Transverse colon (tissue), 4 donors: ENCODE measurements around the gene PJA1. TPM values are rescaled to one million over a fixed set of nuclear protein-coding genes. Genes with fewer than 3 reads are reported as not detected.
A peak's percentile ranks its signal among the peaks of the same experiment; 100 is the strongest.

ENCODE experiments used
- DNase-seq: peaks from one replicate; pipeline ENCODE4 v3.0.0-alpha.2; 2019
- H3K27ac ChIP-seq, 4 donors: fragments of 200-600 bp; sonication (generic); 2 replicates each; pipeline ENCODE4 v1.5.1; 2016 to 2018; ENCODE audit warnings: inconsistent platforms in 4 of 4
- H3K27me3 ChIP-seq: fragments of 200-600 bp; sonication (generic); 2 replicates; pipeline ENCODE4 v1.5.1; 2017; ENCODE audit warnings: inconsistent platforms
- H3K36me3 ChIP-seq, 4 donors: fragments of 200-600 bp; sonication (generic); 2 replicates each; pipeline ENCODE4 v1.5.1; 2017 to 2019; ENCODE audit warnings: inconsistent platforms in 4 of 4
- H3K4me1 ChIP-seq, 4 donors: fragments of 200-600 bp; sonication (generic); 2 replicates each; pipeline ENCODE4 v1.5.1; 2017 to 2020; ENCODE audit warnings: inconsistent platforms in 4 of 4
- H3K4me3 ChIP-seq, 4 donors: fragments of 200-600 bp; sonication (generic); 1 replicate in 1 of 4; 2 replicates in 3 of 4; pipeline versions ENCODE4 v1.5.1 to v1.6.1; 2017 to 2019; ENCODE audit warnings: inconsistent platforms in 4 of 4
- H3K9me3 ChIP-seq, 2 donors: fragments of 200-600 bp; sonication (generic); 2 replicates each; pipeline ENCODE4 v1.5.1; 2017 to 2019; ENCODE audit warnings: inconsistent platforms in 2 of 2
- EP300 ChIP-seq: sonication (generic); formaldehyde crosslinking; IDR thresholded peaks from one replicate; pipeline ENCODE4 v1.6.1; 2017; ENCODE audit warnings: antibody characterized with exemption, low read depth
- POLR2A ChIP-seq: fragments of 450-650 bp; IDR thresholded peaks from one replicate; pipeline ENCODE4 v1.6.1; 2016; ENCODE audit warnings: antibody characterized with exemption, mild to moderate bottlenecking, moderate library complexity
- POLR2AphosphoS5 ChIP-seq, 3 donors: sonication (generic); formaldehyde crosslinking; IDR thresholded peaks; one replicate each; pipeline ENCODE4 v1.6.1; 2016; ENCODE audit warnings: antibody characterized with exemption in 3 of 3
- WGBS, 2 donors: methylation state at CpG; one replicate each; pipeline ENCODE4 v1.1.5; 2018; ENCODE audit warnings: low coverage in 1 of 2; 5-methylcytosine and 5-hydroxymethylcytosine counted together
- in situ Hi-C, 4 donors: fragments of 200-750 bp; cut with MboI; loops; one replicate each; pipeline versions ENCODE4 v1.15.0 to v1.15.1; 2017; ENCODE audit warnings: low sequenced_read_pairs in 3 of 4, low pct_ligation_motif_present in 1 of 4, low pct_unique_long_range_greater_than_20kb in 1 of 4
- intact Hi-C: fragments of 100-400 bp; cut with DNase I; formaldehyde crosslinking; loops from one replicate; pipeline ENCODE4 v1.15.1; 2023; ENCODE audit warnings: low total_unique reads
- total RNA-seq, 4 donors: library from RNA; depleted of rRNA; stranded (reverse); fragments of >200 nt; gene quantifications; one replicate each; pipeline ENCODE4 v1.1.0, GENCODE V29; 2016
- TF ChIP-seq, protein P1 (sequence below), 5 experiments: fragments of 200-600 bp in 3 of 5; fragments of 450-650 bp in 2 of 5; sonication (generic) in 3 of 5; IDR thresholded peaks; 1 replicate in 2 of 5; 2 replicates in 3 of 5; pipeline ENCODE4 v1.5.1; 2016 to 2017; ENCODE audit warnings: antibody characterized with exemption in 5 of 5, inconsistent platforms in 3 of 5, mild to moderate bottlenecking in 2 of 5, moderate library complexity in 1 of 5

The PJA1 gene
- total RNA-seq, 4 donors from 2014 or later, result 2.2 to 31.4 (median 6.9) TPM

DNA sequence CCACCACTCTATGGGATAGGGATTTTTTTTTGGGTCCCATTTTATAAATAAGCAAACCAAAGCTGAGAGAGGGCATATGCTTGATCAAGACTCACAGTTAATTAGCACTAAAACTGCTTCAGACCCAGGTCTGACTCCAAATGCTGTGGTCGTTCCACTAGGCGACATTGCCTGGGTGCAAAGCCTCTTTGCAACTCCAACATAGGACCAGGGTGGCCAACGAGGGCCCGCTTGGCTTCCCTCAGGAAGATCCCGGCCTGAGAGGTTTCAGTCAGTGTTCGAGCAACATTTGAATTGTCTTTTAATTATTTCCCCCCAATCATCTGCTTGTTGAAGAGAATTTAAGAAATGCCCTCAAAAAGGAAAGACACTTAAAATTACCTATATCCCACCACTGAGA is 11.2 kb downstream of the PJA1 start:
- no peaks in the 10 kb centered on the region for H3K9me3 ChIP-seq
- WGBS, 2 donors, result 88% methylated on average over 6 of the region's 6 CpGs; no CpG with 5 or more reads in 1 of the 2 donors
- no peaks in the 10 kb centered on the region for H3K36me3 ChIP-seq
- intact Hi-C loops, result no loop called here
- H3K4me3 ChIP-seq, result no peak overlapping the region
- no peak for DNase-seq
- no peaks in the 10 kb centered on the region for H3K4me1 ChIP-seq
- no peaks in the 10 kb centered on the region for H3K27me3 ChIP-seq
- H3K27ac ChIP-seq, result no peak overlapping the region
- in situ Hi-C loops, result no loop called here
- TF ChIP-seq EP300 (no peak), POLR2A (no peak), POLR2AphosphoS5 (IDR thresholded peaks at IDR 0.05) (no peak)
- TF ChIP-seq, protein P1, sequence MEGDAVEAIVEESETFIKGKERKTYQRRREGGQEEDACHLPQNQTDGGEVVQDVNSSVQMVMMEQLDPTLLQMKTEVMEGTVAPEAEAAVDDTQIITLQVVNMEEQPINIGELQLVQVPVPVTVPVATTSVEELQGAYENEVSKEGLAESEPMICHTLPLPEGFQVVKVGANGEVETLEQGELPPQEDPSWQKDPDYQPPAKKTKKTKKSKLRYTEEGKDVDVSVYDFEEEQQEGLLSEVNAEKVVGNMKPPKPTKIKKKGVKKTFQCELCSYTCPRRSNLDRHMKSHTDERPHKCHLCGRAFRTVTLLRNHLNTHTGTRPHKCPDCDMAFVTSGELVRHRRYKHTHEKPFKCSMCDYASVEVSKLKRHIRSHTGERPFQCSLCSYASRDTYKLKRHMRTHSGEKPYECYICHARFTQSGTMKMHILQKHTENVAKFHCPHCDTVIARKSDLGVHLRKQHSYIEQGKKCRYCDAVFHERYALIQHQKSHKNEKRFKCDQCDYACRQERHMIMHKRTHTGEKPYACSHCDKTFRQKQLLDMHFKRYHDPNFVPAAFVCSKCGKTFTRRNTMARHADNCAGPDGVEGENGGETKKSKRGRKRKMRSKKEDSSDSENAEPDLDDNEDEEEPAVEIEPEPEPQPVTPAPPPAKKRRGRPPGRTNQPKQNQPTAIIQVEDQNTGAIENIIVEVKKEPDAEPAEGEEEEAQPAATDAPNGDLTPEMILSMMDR (IDR thresholded peaks at IDR 0.05), result no peak

DNA sequence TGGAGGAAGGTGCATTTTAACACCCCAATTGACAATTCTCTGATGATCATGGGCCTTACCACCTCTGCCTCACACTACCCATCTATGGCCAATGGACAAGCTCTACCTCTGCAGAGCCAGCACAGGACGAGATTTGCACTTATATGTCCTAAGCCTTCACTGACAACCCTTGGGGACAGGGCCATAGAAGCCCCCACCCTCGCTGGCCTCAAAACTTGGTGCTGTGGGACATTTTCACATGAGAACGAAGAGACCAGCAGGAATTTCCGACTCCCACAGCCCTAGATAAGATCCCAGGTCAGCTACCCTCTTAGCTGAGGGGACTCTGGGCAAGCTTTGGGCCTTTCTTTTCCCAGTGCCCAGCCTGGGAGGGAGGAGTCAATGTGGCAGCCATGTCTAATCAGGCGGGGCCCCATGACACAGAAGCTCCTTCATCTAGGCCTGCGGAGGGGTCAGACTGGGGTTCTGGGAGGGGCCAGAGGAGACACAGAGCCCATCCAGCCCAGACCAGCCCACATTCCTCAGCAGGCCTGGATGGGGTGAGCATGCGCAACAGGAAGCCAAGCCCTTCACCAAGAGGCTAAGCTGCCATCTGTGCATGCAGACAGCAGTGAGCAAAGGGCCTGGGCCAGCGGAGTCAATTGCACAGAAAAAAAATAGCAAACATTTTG is 12.1 kb downstream of the PJA1 start:
- intact Hi-C loops, result no loop called here
- H3K27ac ChIP-seq, result no peak overlapping the region
- no peak for DNase-seq

DNA sequence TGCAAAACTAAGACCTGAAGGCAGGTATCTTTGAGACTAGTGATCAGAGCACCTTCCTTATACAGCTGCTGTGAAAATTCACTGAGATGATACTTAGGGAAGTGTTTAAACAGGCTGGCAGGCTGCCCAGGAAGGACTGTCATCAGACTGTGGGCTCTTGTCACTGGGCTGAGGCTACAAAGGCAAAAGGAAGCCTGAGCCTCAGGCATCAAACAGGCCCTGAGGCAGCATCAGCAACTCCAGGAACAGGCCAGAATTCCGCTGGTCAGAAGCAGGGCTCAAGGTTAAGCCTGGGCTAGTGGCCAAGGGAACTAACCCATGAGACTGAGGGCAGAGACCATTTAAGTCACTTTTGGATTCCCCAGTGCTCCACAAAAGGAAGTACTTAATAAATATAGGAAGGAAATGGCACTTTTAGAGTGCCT is 12.8 kb downstream of the PJA1 start:
- no peak overlapping the region for H3K4me3 ChIP-seq
- no peaks in the 10 kb centered on the region for H3K9me3 ChIP-seq
- intact Hi-C loops, result no loop called here
- no peaks in the 10 kb centered on the region for H3K4me1 ChIP-seq
- H3K36me3 ChIP-seq, result no peaks in the 10 kb centered on the region
- no peak for TF ChIP-seq EP300
- TF ChIP-seq, protein P1 (IDR thresholded peaks at IDR 0.05), result no peak
- no peak for TF ChIP-seq POLR2A
- TF ChIP-seq POLR2AphosphoS5 (IDR thresholded peaks at IDR 0.05), result no peak
- H3K27me3 ChIP-seq, result no peaks in the 10 kb centered on the region
- H3K27ac ChIP-seq, result no peak overlapping the region
- WGBS, 2 donors, result 32% methylated on average over 1 of the region's 1 CpG; no CpG with 5 or more reads in 1 of the 2 donors
- peak; percentile 43 for DNase-seq
- in situ Hi-C loops, result no loop called here

More for the DNA sequence above, 12.1 kb downstream of the PJA1 start:
- H3K4me1 ChIP-seq, result no peaks in the 10 kb centered on the region
- no peaks in the 10 kb centered on the region for H3K36me3 ChIP-seq
- in situ Hi-C loops, result no loop called here
- TF ChIP-seq POLR2AphosphoS5 (IDR thresholded peaks at IDR 0.05), result no peak
- no peak overlapping the region for H3K4me3 ChIP-seq
- H3K9me3 ChIP-seq, result no peaks in the 10 kb centered on the region
- WGBS, 2 donors, result 57% methylated on average over 8 of the region's 8 CpGs; no CpG with 5 or more reads in 1 of the 2 donors
- no peaks in the 10 kb centered on the region for H3K27me3 ChIP-seq

DNA sequence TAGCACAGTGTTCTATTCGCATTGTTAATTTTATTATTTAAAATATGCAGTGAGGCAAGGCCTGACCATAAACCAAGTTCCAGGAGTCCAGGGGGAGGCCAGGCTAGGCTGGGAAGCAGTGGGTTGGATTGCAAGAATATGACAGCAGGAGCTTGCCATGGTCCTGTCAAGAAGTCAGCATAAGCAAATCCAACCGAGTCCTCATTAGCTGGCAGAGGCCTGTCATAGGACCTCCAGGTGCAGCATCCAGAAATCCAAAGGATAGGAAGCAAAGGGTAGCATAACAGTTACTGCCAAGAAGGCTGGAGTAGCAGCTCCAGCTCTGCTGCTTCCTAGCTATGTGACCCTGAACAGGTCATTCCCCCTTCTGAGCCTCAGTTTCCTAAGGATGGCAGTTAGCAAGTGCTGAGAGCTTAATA is 13.4 kb downstream of the PJA1 start:
- H3K9me3 ChIP-seq, result no peaks in the 10 kb centered on the region
- intact Hi-C loops (no loop called here), in situ Hi-C loops (no loop called here)
- H3K36me3 ChIP-seq, result no peaks in the 10 kb centered on the region
- no peaks in the 10 kb centered on the region for H3K27me3 ChIP-seq
- whole genome bisulfite sequencing, 2 donors, result 73% methylated on average over 2 of the region's 2 CpGs; no CpG with 5 or more reads in 1 of the 2 donors
- no peak overlapping the region for H3K4me3 ChIP-seq
- TF ChIP-seq POLR2A, result no peak
- TF ChIP-seq EP300, result no peak
- no peak for TF ChIP-seq POLR2AphosphoS5 (IDR thresholded peaks at IDR 0.05)
- TF ChIP-seq, protein P1 (IDR thresholded peaks at IDR 0.05), result no peak
- no peaks in the 10 kb centered on the region for H3K4me1 ChIP-seq
- no peak overlapping the region for H3K27ac ChIP-seq
- DNase-seq, result no peak
